GM18526 (cell line): ENCODE data around the gene MAST4.

Source experiments
- POLR2A ChIP-seq: IDR thresholded peaks from 3 replicates; pipeline ENCODE4 v1.6.1; 2011; ENCODE audit not compliant: insufficient read length; ENCODE audit errors: extremely low read depth

Gene MAST4

GRCh38 chr5:66596636-66597182 lies 516 bp downstream of the MAST4 start:
- TF ChIP-seq POLR2A: no peak

GRCh38 chr5:66597183-66597757 lies 1.1 kb downstream of the MAST4 start:
- no peak for TF ChIP-seq POLR2A

- TF ChIP-seq POLR2A: no peak
Measured at GRCh38 chr5:66602621-66603020, 6.4 kb downstream of the MAST4 start.

GRCh38 chr5:66603164-66603563 lies 7.0 kb downstream of the MAST4 start:
- no peak for TF ChIP-seq POLR2A

- no peak for TF ChIP-seq POLR2A
Measured at GRCh38 chr5:66603881-66604280, 7.7 kb downstream of the MAST4 start.

- TF ChIP-seq POLR2A: no peak
Measured at GRCh38 chr5:66606713-66607112, 10.5 kb downstream of the MAST4 start.

- no peak for TF ChIP-seq POLR2A
Measured at GRCh38 chr5:66608501-66608900, 12.3 kb downstream of the MAST4 start.

GRCh38 chr5:66609615-66610014 lies 13.4 kb downstream of the MAST4 start:
- no peak for TF ChIP-seq POLR2A

- no peak for TF ChIP-seq POLR2A
Measured at GRCh38 chr5:66612226-66612625, 16.0 kb downstream of the MAST4 start.

GRCh38 chr5:66615136-66615535 lies 18.9 kb downstream of the MAST4 start:
- no peak for TF ChIP-seq POLR2A

GRCh38 chr5:66615894-66616293 lies 19.7 kb downstream of the MAST4 start:
- TF ChIP-seq POLR2A: no peak

GRCh38 chr5:66616520-66617225 lies 20.5 kb downstream of the MAST4 start:
- no peak for TF ChIP-seq POLR2A

- TF ChIP-seq POLR2A: no peak
Measured at GRCh38 chr5:66617226-66617861, 21.2 kb downstream of the MAST4 start.

- TF ChIP-seq POLR2A: no peak
Measured at GRCh38 chr5:66617991-66618768, 22.0 kb downstream of the MAST4 start.

- TF ChIP-seq POLR2A: no peak
Measured at GRCh38 chr5:66620711-66621110, 24.5 kb downstream of the MAST4 start.
